Tibial nerve (tissue), 4 donors: ENCODE data around the gene BRS3. TPM values are rescaled to one million over a fixed set of nuclear protein-coding genes. Genes with fewer than 3 reads are reported as not detected.

ENCODE experiments used
- DNase-seq, 2 donors: peaks; one replicate each; pipeline ENCODE4 v3.0.0-alpha.2; 2019; ENCODE audit warnings: low spot score in 2 of 2
- H3K27ac ChIP-seq, 4 donors: fragments of 200-600 bp; sonication (generic) in 3 of 4; one replicate each; pipeline ENCODE4 v1.5.1; 2017 to 2019; ENCODE audit warnings: mild to moderate bottlenecking in 1 of 4
- H3K27me3 ChIP-seq, 2 donors: fragments of 200-600 bp; sonication (generic) in 1 of 2; one replicate each; pipeline versions ENCODE4 v1.5.1 to v1.6.0; 2017 to 2019
- H3K36me3 ChIP-seq, 3 donors: fragments of 200-600 bp; sonication (generic); one replicate each; pipeline ENCODE4 v1.5.1; 2018 to 2019
- H3K4me1 ChIP-seq, 4 donors: fragments of 200-600 bp; sonication (generic) in 3 of 4; one replicate each; pipeline ENCODE4 v1.5.1; 2017 to 2019
- H3K4me3 ChIP-seq, 4 donors: fragments of 200-600 bp; sonication (generic) in 3 of 4; one replicate each; pipeline ENCODE4 v1.5.1; 2017 to 2019; ENCODE audit warnings: mild to moderate bottlenecking in 1 of 4, moderate library complexity in 1 of 4
- H3K9me3 ChIP-seq, 4 donors: fragments of 200-600 bp; sonication (generic) in 3 of 4; one replicate each; pipeline ENCODE4 v1.5.1; 2017 to 2019
- CTCF ChIP-seq, 5 experiments: fragments of 200-600 bp in 3 of 5; fragments of 450-650 bp in 2 of 5; sonication (generic) in 3 of 5; IDR thresholded peaks; one replicate each; pipeline ENCODE4 v1.5.1; 2016 to 2019; ENCODE audit warnings: antibody characterized with exemption in 5 of 5, mild to moderate bottlenecking in 3 of 5, moderate library complexity in 2 of 5
- EP300 ChIP-seq, 2 donors: sonication (generic); formaldehyde crosslinking; IDR thresholded peaks; one replicate each; pipeline ENCODE4 v1.6.1; 2017; ENCODE audit warnings: antibody characterized with exemption in 2 of 2, mild to moderate bottlenecking in 1 of 2
- POLR2A ChIP-seq, 2 donors: fragments of 450-650 bp; IDR thresholded peaks; one replicate each; pipeline ENCODE4 v1.6.1; 2017; ENCODE audit warnings: antibody characterized with exemption in 2 of 2, mild to moderate bottlenecking in 2 of 2, moderate library complexity in 2 of 2
- WGBS, 2 donors: methylation state at CpG; one replicate each; pipeline ENCODE4 v1.1.5; 2018; 5-methylcytosine and 5-hydroxymethylcytosine counted together
- total RNA-seq, 4 donors: library from RNA; depleted of rRNA; stranded (reverse); fragments of >200 nt; gene quantifications; one replicate each; pipeline ENCODE4 v1.1.0, GENCODE V29; 2016

Gene BRS3
- total RNA-seq, 4 donors from 2014 or later = not detected

DNA sequence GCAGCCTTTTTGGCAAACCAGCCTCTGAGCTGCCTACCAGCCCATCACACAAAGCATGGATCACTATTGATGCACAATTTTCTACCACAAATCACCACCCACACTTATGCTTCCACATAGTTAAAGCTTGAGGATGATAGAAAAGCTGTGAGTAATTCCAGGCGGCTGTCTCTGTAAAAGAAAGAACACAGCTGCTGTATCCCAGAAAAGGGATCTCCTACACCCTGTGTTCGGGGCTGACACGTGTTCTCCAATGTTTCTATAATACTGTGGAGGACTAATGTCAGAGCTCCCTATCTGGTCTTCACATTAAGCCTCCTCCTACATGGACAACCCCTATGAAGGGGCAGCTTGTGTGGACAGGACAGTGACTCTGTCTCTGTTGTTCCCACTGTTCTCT is 12.5 kb upstream of the BRS3 start:
- peaks cover 0 to 14% of the 10 kb centered on the region in 2 donors for H3K27me3 ChIP-seq
- no peak for TF ChIP-seq POLR2A (IDR thresholded peaks at IDR 0.05)
- no peak for TF ChIP-seq CTCF (IDR thresholded peaks at IDR 0.05)
- no peak for TF ChIP-seq EP300 (IDR thresholded peaks at IDR 0.05)
- no peaks in the 10 kb centered on the region for H3K9me3 ChIP-seq
- DNase-seq = no peak
- no peak overlapping the region for H3K27ac ChIP-seq
- 54 to 64% methylated on average over 3 of the region's 3 CpGs for WGBS, 2 donors
- no peaks in the 10 kb centered on the region for H3K36me3 ChIP-seq
- no peak overlapping the region for H3K4me3 ChIP-seq
- no peaks in the 10 kb centered on the region for H3K4me1 ChIP-seq

DNA sequence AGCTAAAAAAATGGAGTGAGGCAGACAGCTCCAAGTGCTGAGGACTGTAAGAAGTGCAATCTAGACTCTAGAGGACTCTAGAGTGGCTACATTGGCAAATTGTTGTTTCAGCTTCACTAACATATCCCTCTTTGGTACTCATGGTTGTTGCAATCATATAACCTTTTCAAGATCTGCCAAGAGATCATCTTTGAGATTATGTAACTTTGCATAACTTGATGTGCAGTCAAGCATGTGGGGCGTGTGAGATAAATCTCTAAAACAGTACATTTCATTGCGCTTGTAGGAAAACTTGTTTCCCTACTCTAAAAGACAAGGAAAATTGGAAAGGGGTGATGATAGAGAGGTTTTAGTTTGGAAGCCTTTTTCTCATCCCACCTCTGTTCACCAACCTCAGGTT is 11.2 kb upstream of the BRS3 start:
- TF ChIP-seq EP300 (IDR thresholded peaks at IDR 0.05) = no peak
- no peak for TF ChIP-seq CTCF (IDR thresholded peaks at IDR 0.05)
- no peak for TF ChIP-seq POLR2A (IDR thresholded peaks at IDR 0.05)
- Histone ChIP-seq H3K36me3 (no peaks in the 10 kb centered on the region), H3K4me3 (no peak overlapping the region), H3K27me3 (peaks cover 0 to 6% of the 10 kb centered on the region in 2 donors), H3K4me1 (no peaks in the 10 kb centered on the region), H3K27ac (no peak overlapping the region), H3K9me3 (no peaks in the 10 kb centered on the region)
- no peak for DNase-seq
- 80 to 89% methylated on average over 2 of the region's 2 CpGs for WGBS, 2 donors

DNA sequence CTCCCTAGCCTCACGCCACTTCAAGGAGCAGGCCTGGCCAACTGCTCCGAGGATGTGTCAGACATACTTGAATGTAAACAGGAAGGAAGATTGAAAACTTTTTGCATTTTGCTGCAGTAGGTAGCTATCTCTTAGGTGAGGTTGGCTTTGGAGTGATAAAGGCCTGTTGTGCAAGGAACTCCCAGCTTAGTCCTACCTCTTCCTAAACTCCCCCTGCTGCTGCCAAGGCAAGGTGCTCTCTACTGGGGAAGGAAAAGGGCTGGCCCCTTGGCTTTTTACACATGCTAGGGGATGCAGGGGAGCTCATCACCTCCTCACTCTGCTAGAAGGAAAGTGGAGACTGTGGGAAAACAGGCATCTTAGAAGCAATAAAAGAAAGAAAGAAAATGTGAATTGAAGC is 10.7 kb upstream of the BRS3 start:
- Histone ChIP-seq H3K4me3 (no peak overlapping the region), H3K4me1 (no peaks in the 10 kb centered on the region), H3K36me3 (no peaks in the 10 kb centered on the region), H3K9me3 (no peaks in the 10 kb centered on the region), H3K27ac (no peak overlapping the region), H3K27me3 (peaks cover 0 to 6% of the 10 kb centered on the region in 2 donors)
- no peak for DNase-seq
- WGBS, 2 donors = 59 to 100% methylated on average over 2 of the region's 2 CpGs
- TF ChIP-seq POLR2A (IDR thresholded peaks at IDR 0.05) = no peak
- TF ChIP-seq EP300 (IDR thresholded peaks at IDR 0.05) = no peak
- peak in 1 of 5 experiments; percentile 8 for TF ChIP-seq CTCF (IDR thresholded peaks at IDR 0.05)

DNA sequence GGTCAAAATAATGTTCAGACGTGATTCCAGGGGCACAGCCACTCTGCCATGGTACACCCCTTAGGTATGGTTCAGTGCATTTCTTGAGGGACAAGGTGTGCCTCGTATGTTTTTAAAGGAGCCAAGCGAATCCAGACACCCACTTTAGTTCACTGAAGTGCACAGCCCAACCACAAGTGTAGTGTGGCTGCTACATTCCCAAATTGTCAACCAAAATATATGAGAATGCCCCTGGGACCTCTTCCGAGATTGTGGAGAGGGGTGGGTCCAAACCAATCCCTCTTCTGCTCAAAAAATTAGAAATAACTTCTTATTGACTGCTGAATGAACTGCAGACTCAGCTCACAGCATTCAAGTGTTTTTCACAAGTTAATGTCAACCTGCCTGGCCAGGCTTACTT is 7.4 kb upstream of the BRS3 start:
- WGBS, 2 donors = 21 to 24% methylated on average over 4 of the region's 4 CpGs
- no peak for DNase-seq
- Histone ChIP-seq H3K36me3 (no peaks in the 10 kb centered on the region), H3K4me1 (no peaks in the 10 kb centered on the region), H3K27ac (no peak overlapping the region), H3K9me3 (no peaks in the 10 kb centered on the region), H3K4me3 (no peak overlapping the region), H3K27me3 (no peaks in the 10 kb centered on the region)
- no peak for TF ChIP-seq POLR2A (IDR thresholded peaks at IDR 0.05)

GRCh38 chrX:136488706-136489105 is 959 bp downstream of the BRS3 start:
- DNase-seq = no peak
- TF ChIP-seq POLR2A (IDR thresholded peaks at IDR 0.05) = no peak
- Histone ChIP-seq H3K27ac (no peak overlapping the region), H3K27me3 (peaks cover 0 to 53% of the 10 kb centered on the region in 2 donors), H3K4me3 (no peak overlapping the region), H3K4me1 (no peaks in the 10 kb centered on the region), H3K36me3 (no peaks in the 10 kb centered on the region), H3K9me3 (no peaks in the 10 kb centered on the region)
- 43 to 59% methylated on average over 5 of the region's 5 CpGs for WGBS, 2 donors

DNA sequence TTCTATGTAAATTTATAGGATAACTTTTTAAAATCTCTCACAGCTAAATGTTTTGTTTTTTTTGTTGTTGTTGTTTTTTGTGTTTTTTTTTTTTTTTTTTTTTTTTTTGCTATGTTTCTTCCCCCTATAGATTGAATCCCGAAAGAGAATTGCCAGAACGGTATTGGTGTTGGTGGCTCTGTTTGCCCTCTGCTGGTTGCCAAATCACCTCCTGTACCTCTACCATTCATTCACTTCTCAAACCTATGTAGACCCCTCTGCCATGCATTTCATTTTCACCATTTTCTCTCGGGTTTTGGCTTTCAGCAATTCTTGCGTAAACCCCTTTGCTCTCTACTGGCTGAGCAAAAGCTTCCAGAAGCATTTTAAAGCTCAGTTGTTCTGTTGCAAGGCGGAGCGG is 4.1 kb downstream of the BRS3 start:
- Histone ChIP-seq H3K27ac (no peak overlapping the region), H3K4me1 (peaks cover 0 to 5% (median 0%) of the 10 kb centered on the region in 4 donors), H3K27me3 (peaks cover 0 to 48% of the 10 kb centered on the region in 2 donors), H3K36me3 (no peaks in the 10 kb centered on the region), H3K4me3 (no peak overlapping the region), H3K9me3 (no peaks in the 10 kb centered on the region)
- TF ChIP-seq CTCF (IDR thresholded peaks at IDR 0.05) (no peak), EP300 (IDR thresholded peaks at IDR 0.05) (no peak), POLR2A (IDR thresholded peaks at IDR 0.05) (no peak)
- WGBS, 2 donors = 69 to 78% methylated on average over 6 of the region's 6 CpGs
- DNase-seq = no peak
